NCI-H82 (cell line): Measurements from ENCODE around the gene DDX3X.
A peak's percentile ranks its signal among the peaks of the same experiment; 100 is the strongest.
"Not testable (repeated sequence)": the region's sequence is repeated elsewhere in the genome, so short reads cannot be mapped to it uniquely, and the experiment has no call there.

Experiments used
- DNase-seq: peaks from one replicate; lab custom pipeline; 2025; lab: John Stamatoyannopoulos, UW

The DDX3X gene

GRCh38 chrX:41373989-41374606 lies 40.1 kb downstream of the DDX3X start:
- DNase-seq = no peak

GRCh38 chrX:41377624-41378023 lies 43.7 kb downstream of the DDX3X start:
- no peak for DNase-seq

GRCh38 chrX:41381685-41382084 lies 47.7 kb downstream of the DDX3X start:
- DNase-seq = no peak

- DNase-seq = no peak
Observed at GRCh38 chrX:41382714-41383645, 49.0 kb downstream of the DDX3X start.

- no peak for DNase-seq
Observed at GRCh38 chrX:41384051-41384705, 50.2 kb downstream of the DDX3X start.

- DNase-seq = no peak
Observed at GRCh38 chrX:41386222-41386990, 52.4 kb downstream of the DDX3X start.

GRCh38 chrX:41388543-41388942 lies 54.6 kb downstream of the DDX3X start:
- no peak for DNase-seq

GRCh38 chrX:41389311-41389888 lies 55.4 kb downstream of the DDX3X start:
- no peak for DNase-seq

- not testable (repeated sequence) for DNase-seq
Observed at GRCh38 chrX:41390576-41390975, 56.6 kb downstream of the DDX3X start.

GRCh38 chrX:41391606-41392005 lies 57.6 kb downstream of the DDX3X start:
- DNase-seq = no peak

- DNase-seq = peak; percentile 9
Observed at GRCh38 chrX:41394293-41394692, 60.3 kb downstream of the DDX3X start.

GRCh38 chrX:41397219-41397618 lies 63.3 kb downstream of the DDX3X start:
- DNase-seq = no peak

GRCh38 chrX:41397768-41398167 lies 63.8 kb downstream of the DDX3X start:
- no peak for DNase-seq

GRCh38 chrX:41402556-41402955 lies 68.6 kb downstream of the DDX3X start:
- not testable (repeated sequence) for DNase-seq

- no peak for DNase-seq
Observed at GRCh38 chrX:41405551-41405950, 71.6 kb downstream of the DDX3X start.

GRCh38 chrX:41406201-41406600 lies 72.2 kb downstream of the DDX3X start:
- DNase-seq = peak; percentile 10

GRCh38 chrX:41407816-41408215 lies 73.9 kb downstream of the DDX3X start:
- DNase-seq = peak; percentile 28

GRCh38 chrX:41408576-41408975 lies 74.6 kb downstream of the DDX3X start:
- no peak for DNase-seq

- DNase-seq = no peak
Observed at GRCh38 chrX:41409006-41409405, 75.0 kb downstream of the DDX3X start.

- DNase-seq = not testable (repeated sequence)
Observed at GRCh38 chrX:41411222-41411621, 77.3 kb downstream of the DDX3X start.

GRCh38 chrX:41412261-41413081 lies 78.5 kb downstream of the DDX3X start:
- no peak for DNase-seq
